GM21723 (cell line): ENCODE measurements around the gene CKB.

ENCODE experiments used
- ATAC-seq: cut with Tn5 transposase; IDR thresholded peaks from one replicate; pipeline ENCODE4 v1.9.1; 2021; ENCODE audit warnings: mild to moderate bottlenecking, moderate library complexity; ENCODE audit not compliant: unreplicated experiment

The CKB gene

DNA sequence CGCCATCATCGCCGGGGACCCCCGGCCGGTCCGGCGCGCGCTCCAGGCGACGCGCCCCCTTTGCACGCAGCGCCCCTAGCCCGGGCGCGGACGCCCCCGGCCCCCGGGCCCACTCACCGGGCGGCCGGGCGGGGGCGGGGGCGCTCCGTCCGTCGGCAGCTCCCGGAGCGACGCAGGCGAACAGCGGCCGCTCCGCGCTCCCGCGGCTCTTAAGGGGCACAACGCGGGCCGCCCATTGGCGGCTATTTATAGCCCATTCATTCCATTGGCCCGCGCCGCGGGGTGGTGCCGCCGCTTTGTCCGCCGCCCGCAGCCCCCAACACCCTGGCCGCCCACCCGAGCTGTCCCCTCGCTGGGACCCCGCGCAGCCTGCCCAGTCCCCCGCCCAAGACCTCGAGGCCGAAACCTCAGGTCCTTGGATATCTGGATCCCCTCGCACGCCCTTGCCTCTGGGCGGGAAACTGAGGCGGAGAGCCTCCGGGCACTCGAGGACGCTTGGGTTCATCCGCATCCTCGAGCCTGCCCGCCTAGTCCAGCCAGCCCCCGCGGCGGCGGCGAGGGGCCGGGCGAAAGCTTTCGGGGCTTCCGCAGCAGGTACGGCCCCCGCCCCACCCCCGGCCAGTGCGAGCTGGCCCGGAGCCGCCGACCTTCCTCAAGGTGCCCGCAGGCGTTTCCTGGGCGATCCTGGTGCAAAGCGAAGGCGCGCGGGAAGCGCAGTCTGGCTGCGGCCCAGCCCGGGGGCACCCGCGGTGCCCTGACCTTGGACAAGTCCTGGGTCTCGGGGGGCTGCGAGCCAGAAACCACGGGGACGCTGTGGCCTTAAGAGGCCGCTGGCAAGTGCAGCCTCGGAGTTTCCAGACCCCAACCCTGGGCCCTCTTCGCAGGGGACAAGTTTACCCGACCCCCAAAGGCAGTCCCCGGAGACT, at the start of gene CKB:
CKB (minus strand) TSS at position 182 of the 926 bp plus-strand sequence. CDS start 337 bp downstream, outside the sequence.
- no peak for ATAC-seq

GRCh38 chr14:103569408-103569807, 46.8 kb upstream of the CKB start:
- no peak for ATAC-seq

DNA sequence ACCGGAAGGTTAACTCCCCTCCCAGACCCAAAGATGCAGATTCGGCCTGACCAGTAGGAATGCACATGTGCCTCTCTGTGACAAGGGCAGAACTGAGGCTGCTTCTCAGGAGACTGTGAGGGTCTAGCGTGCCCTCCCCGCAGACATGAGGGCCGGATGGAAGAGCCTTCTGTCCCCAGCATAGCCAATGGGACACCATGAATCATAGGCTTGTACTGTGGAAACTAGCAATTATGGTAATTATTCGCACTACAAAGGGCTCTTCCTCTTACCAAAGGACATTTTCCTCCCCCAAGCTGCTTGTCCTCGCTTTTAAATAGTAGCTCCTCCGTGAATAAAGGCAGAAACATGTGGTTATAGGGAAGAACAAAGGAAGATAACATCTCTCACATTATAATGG, 46.3 kb upstream of the CKB start:
- ATAC-seq, result no peak

GRCh38 chr14:103563844-103564505, 41.3 kb upstream of the CKB start:
- ATAC-seq, result no peak

DNA sequence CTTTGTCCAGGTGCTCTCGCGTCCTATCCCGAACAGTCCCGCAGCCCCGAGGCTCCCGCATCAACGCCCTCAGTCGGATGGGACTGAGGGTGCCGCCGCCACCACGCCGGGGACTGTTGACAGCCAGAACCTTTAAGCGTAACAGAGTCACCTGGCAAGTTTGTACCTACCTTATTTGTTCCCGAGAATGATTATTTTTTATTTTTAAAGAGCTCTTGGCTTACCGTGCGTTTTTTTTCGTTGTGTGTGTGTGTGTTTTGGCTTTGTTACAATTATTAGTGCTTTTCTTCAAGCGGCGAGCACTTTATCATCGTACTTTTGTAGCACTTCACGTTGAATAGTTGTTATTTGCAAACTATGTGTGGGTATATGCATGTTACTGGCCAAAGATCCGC, 40.6 kb upstream of the CKB start:
- no peak for ATAC-seq

GRCh38 chr14:103562429-103563225, 40.0 kb upstream of the CKB start, which contains the start of the genes BAG5 and COA8:
TSS of gene BAG5 (minus strand) at chr14:103562657. CDS start at chr14:103561164, 1,493 bp downstream.
TSS of gene COA8 (plus strand) at chr14:103562960. CDS start at chr14:103563002, 42 bp downstream.
- ATAC-seq, result peak; percentile 81

GRCh38 chr14:103562179-103562428, 39.5 kb upstream of the CKB start:
- peak; percentile 31 for ATAC-seq

- peak; percentile 26 for ATAC-seq
Measured at GRCh38 chr14:103561381-103562178, 39.0 kb upstream of the CKB start.

DNA sequence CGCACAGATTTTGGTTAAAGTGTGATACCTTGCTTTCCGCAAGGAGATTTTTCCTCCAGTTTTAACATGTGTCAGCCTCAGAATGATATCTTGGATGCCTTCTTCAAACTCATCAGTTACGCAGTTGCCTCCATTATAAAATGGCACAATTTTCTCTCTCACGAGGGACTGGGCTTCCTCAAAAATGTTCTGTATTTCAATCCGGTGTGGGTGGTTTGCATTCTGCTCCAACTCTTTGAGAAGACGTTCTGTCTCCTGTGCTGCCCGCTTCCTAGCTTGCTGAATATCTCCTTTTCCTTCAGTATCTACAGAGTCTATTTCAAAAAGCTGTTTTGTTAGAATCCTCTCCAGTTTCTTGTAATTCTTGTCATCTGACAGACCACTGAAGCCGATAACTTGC, 38.1 kb upstream of the CKB start:
- ATAC-seq, result no peak

- no peak for ATAC-seq
Measured at GRCh38 chr14:103559766-103560165, 37.1 kb upstream of the CKB start.

DNA sequence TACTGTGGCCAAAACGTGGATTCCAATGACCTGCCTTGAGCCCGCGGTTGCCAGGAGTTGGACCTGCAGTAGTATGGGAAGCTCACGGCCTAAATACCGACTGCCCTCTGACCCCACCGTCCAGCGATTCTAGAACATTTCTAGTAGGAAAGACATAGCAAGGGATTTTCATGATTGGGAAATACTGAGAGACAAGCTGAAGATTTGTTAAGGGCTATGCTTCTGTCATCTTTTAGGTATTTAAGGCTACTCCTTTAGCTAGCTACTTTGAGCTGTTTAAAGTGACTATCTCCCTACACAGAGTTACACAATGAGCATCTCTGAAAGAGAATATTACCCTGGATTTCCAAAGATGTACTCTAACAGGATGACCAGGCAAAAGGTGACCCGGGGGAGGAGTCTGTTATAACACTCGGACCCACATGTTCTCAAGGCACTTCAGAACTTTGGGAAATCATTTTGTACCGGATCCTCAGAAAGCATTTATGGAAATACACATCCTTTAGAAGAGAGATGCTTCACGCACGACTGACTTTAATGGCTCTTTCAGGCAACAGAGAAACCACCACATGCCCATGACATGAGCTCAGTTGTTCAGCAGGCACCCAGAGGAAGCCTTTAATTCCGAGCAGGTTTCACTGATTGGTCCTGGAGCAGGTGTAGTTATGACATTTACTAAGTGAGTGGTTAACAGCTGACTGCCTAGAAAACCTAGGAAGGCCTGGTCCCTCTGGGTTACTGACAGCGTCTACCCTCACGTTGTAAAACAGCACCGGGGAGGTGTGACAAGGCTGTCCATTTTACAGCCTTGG, 35.6 kb upstream of the CKB start:
- ATAC-seq, result no peak

DNA sequence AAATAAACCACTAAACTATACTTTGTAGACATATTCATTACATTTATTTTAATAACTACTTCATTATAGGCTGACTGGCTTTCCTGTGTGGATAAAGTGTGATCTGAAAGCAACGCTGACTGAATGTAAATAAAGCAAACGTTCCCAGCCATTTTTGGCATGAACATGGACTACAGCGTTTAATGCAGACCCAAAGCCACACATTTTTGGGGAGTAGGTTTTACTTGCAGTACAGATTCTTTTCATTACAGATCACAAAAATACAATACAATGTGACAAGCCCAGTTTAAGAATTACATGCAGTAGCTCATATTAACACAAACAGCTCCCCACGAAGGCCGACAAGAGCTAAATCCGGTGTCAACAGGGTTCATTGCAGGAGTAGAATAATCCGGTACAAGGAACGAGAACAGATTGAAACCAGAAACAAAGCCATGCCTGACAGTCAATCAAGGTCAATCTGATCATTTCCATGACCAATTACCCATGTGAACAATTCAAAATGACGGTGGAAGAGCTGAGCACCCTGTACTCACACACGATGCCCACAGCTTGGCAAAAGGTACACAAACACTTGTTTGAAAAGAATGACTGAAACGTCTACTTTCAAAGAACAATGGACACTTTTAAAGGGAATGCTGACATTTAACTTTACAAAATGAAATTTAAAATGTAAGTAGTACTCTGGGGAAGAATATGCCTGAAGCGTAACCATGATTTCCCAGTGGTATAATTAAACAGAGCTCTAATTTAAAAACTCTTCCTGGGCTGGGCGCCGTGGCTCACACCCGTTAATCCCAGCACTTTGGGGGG, 34.5 kb upstream of the CKB start:
- no peak for ATAC-seq

GRCh38 chr14:103555559-103556337, 33.1 kb upstream of the CKB start:
- ATAC-seq, result no peak

DNA sequence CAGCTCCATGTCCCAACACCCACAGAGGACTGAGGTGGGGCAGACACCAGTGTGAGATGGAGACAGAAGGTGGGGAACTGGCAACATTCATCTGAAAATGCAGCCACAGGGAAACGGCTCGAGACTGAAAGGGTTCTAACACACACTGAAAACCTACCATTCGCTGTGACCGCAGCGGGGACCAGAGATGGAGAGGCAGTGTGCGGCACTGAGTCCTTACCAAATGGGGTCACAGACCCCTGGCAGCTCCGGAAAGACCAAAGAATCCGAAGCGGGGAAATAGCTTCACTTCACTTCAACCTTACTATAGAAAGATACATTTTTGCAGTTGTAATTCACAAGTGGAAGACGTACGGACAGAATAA, 30.2 kb upstream of the CKB start:
- no peak for ATAC-seq

DNA sequence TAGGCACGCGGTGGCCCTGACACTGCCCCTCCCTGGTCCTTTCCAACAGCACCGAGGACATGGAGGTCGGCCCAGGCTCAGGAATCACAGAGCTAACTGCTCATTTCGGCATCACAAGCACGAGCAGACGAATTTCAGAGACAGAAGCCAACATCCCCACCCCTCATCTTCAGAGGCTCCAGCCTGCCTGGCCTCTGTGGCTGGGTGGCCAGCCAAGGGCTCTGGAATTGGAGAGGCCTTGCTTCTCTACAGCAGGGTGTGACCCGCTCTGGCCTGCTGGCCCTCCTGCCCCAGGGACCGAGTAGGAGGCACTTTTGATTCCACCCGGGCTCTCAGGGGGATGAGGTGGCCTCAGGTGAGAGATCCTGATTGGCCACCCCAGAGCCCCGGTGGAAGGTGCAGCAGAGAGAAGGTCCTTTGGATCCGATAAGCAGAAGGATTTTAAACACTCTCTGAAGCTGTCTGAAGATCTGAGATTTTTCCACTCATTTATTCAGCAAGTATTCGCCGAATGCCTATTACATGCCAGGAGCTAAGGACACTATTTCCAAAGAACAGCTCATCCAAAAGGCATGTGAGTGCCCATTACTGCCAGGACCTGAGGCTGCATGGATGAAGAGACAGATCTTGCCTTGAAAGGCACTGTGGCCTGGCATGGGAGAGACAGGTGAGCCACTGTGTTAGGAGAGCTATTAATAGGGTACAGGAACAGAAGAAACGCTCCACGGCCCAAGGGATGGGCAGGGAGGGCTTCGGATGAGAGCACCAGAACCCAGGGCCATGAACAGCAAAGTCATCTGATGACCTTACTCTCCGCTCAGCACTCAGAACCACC, 29.6 kb upstream of the CKB start:
- ATAC-seq, result no peak

- ATAC-seq, result no peak
Measured at GRCh38 chr14:103551338-103551762, 28.7 kb upstream of the CKB start.
